ENCODE results near the gene SCYL1. TPM values are rescaled to one million over a fixed set of nuclear protein-coding genes. Genes with fewer than 3 reads are reported as not detected.
"Not testable (repeated sequence)": the region's sequence is repeated elsewhere in the genome, so short reads cannot be mapped to it uniquely, and the experiment has no call there.

Gene SCYL1
- total RNA-seq, 1 donor from 2014 or later = 79.4 TPM

GRCh38 chr11:65562020-65562419 lies 37.1 kb downstream of the SCYL1 start:
- H3K4me1 Mint-ChIP-seq (ENCODE audit: unreplicated experiment) = peaks cover 19% of the 10 kb centered on the region
- no peak overlapping the region for H3K27ac Mint-ChIP-seq
- H3K4me3 Mint-ChIP-seq = peak overlapping the region; percentile 11
- no peak for DNase-seq (ENCODE audit: extremely low spot score, unreplicated experiment)
- TF ChIP-seq, protein P1, sequence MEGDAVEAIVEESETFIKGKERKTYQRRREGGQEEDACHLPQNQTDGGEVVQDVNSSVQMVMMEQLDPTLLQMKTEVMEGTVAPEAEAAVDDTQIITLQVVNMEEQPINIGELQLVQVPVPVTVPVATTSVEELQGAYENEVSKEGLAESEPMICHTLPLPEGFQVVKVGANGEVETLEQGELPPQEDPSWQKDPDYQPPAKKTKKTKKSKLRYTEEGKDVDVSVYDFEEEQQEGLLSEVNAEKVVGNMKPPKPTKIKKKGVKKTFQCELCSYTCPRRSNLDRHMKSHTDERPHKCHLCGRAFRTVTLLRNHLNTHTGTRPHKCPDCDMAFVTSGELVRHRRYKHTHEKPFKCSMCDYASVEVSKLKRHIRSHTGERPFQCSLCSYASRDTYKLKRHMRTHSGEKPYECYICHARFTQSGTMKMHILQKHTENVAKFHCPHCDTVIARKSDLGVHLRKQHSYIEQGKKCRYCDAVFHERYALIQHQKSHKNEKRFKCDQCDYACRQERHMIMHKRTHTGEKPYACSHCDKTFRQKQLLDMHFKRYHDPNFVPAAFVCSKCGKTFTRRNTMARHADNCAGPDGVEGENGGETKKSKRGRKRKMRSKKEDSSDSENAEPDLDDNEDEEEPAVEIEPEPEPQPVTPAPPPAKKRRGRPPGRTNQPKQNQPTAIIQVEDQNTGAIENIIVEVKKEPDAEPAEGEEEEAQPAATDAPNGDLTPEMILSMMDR (conservative IDR thresholded peaks at IDR 0.05) = no peak
- no peaks in the 10 kb centered on the region for H3K36me3 Mint-ChIP-seq
- peaks cover 2% of the 10 kb centered on the region for H3K27me3 Mint-ChIP-seq
- no peaks in the 10 kb centered on the region for H3K9me3 Mint-ChIP-seq

- Mint-ChIP-seq H3K4me1 (ENCODE audit: unreplicated experiment) (peaks cover 19% of the 10 kb centered on the region), H3K9me3 (no peaks in the 10 kb centered on the region), H3K4me3 (no peak overlapping the region), H3K27me3 (peaks cover 2% of the 10 kb centered on the region), H3K27ac (no peak overlapping the region), H3K36me3 (no peaks in the 10 kb centered on the region)
- no peak for DNase-seq (ENCODE audit: extremely low spot score, unreplicated experiment)
- TF ChIP-seq, protein P1 (conservative IDR thresholded peaks at IDR 0.05) = no peak
These were observed 37.9 kb downstream of the SCYL1 start for GRCh38 chr11:65562788-65563187.

DNA sequence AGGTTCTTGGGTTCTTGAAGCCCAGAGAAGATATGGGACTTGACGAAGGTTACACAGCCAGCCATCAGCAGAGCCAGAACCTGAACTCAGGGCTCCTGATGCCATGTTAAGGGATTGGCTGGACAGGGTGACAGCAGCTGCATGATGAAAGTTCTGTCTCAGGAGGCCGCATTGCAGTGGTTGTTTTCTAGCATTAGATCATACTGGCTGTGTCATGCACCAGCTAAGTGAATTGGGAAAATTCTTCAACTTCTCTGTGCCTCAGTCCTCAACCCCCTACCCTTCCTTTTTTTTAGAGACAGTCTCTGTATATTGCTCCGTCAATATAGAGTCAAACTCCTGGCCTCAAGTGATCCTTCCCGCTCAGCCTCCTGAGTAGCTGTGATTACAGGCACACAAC lies 38.7 kb downstream of the SCYL1 start:
- peaks cover 2% of the 10 kb centered on the region for H3K27me3 Mint-ChIP-seq
- peaks cover 3% of the 10 kb centered on the region for H3K36me3 Mint-ChIP-seq
- H3K9me3 Mint-ChIP-seq = no peaks in the 10 kb centered on the region
- DNase-seq (ENCODE audit: extremely low spot score, unreplicated experiment) = no peak
- H3K4me3 Mint-ChIP-seq = no peak overlapping the region
- TF ChIP-seq, protein P1 (conservative IDR thresholded peaks at IDR 0.05) = no peak
- peak overlapping the region; percentile 68 for H3K27ac Mint-ChIP-seq
- peaks cover 24% of the 10 kb centered on the region for H3K4me1 Mint-ChIP-seq (ENCODE audit: unreplicated experiment)

DNA sequence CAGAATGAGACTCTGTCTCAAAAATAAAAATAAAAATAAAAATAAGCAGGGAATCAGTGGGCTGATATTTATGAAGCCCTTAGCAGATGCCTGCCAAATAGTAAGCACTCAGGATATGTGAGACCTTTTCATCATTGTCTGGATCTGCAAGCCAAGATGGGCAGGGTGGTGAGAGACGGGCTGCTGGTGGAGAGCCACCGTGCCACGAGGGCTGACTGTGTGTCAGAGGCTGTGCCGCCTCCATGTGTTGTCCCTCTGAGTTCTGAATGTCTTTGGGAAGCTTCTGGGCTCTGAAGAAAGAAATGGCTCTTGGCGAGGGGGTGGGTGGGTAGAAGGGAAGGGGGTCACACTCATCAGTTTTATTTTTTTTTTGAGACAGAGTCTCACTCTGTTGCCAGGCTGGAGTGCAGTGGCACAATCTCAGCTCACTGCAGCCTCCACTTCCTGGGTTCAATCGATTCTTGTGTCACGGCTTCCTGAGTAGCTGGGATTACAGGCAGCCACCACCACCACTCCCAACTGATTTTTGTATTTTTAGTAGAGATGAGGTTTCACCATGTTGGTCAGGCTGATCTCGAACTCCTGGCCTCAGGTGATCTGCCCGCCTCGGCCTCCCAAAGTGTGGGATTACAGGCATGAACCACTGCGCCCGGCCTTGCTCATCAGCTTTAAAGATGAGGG lies 40.1 kb downstream of the SCYL1 start:
- not testable (repeated sequence) for H3K36me3 Mint-ChIP-seq; H3K4me3 Mint-ChIP-seq; H3K27ac Mint-ChIP-seq; H3K27me3 Mint-ChIP-seq; DNase-seq (ENCODE audit: extremely low spot score, unreplicated experiment); H3K9me3 Mint-ChIP-seq
- peaks cover 29% of the 10 kb centered on the region for H3K4me1 Mint-ChIP-seq (ENCODE audit: unreplicated experiment)

- peaks cover 6% of the 10 kb centered on the region for H3K36me3 Mint-ChIP-seq
- TF ChIP-seq, protein P1 (conservative IDR thresholded peaks at IDR 0.05) = no peak
- H3K4me1 Mint-ChIP-seq (ENCODE audit: unreplicated experiment) = peaks cover 25% of the 10 kb centered on the region
- H3K27ac Mint-ChIP-seq = no peak overlapping the region
- DNase-seq (ENCODE audit: extremely low spot score, unreplicated experiment) = no peak
- no peaks in the 10 kb centered on the region for H3K27me3 Mint-ChIP-seq
- H3K9me3 Mint-ChIP-seq = no peaks in the 10 kb centered on the region
- H3K4me3 Mint-ChIP-seq = no peak overlapping the region
These were observed 41.0 kb downstream of the SCYL1 start for GRCh38 chr11:65565624-65566453.

All from type B pancreatic cell (in vitro differentiated cells).